Spleen (tissue), 11 donors: ENCODE measurements around the gene PPM1B. TPM values are rescaled to one million over a fixed set of nuclear protein-coding genes. Genes with fewer than 3 reads are reported as not detected.

Experiments used
- DNase-seq: peaks from one replicate; pipeline ENCODE4 v3.0.0-alpha.2; 2020
- H3K27ac ChIP-seq, 8 donors: fragments of 200-600 bp; sonication (generic) in 7 of 8; 1 replicate in 4 of 8; 2 replicates in 4 of 8; pipeline versions ENCODE4 v1.5.0 to v1.8.0; 2016 to 2021; ENCODE audit warnings: inconsistent platforms in 4 of 8, mild to moderate bottlenecking in 4 of 8, moderate library complexity in 1 of 8
- H3K27me3 ChIP-seq, 7 donors: fragments of 200-600 bp; sonication (generic) in 6 of 7; replicated peaks in 1 of 7; 1 replicate in 4 of 7; 2 replicates in 3 of 7; pipeline versions ENCODE4 v1.5.0 to v1.8.0; 2016 to 2021; ENCODE audit warnings: inconsistent platforms in 3 of 7, mild to moderate bottlenecking in 1 of 7
- H3K36me3 ChIP-seq, 6 donors: fragments of 200-600 bp; sonication (generic) in 5 of 6; 1 replicate in 4 of 6; 2 replicates in 2 of 6; pipeline versions ENCODE4 v1.5.0 to v1.8.0; 2016 to 2021; ENCODE audit warnings: inconsistent platforms in 2 of 6
- H3K4me1 ChIP-seq, 6 donors: fragments of 200-600 bp; sonication (generic) in 5 of 6; 1 replicate in 3 of 6; 2 replicates in 3 of 6; pipeline versions ENCODE4 v1.5.0 to v1.8.0; 2016 to 2021; ENCODE audit warnings: inconsistent platforms in 3 of 6
- H3K4me3 ChIP-seq, 8 donors: fragments of 200-600 bp; sonication (generic) in 7 of 8; 1 replicate in 4 of 8; 2 replicates in 4 of 8; pipeline versions ENCODE4 v1.5.0 to v1.8.0; 2016 to 2021; ENCODE audit warnings: inconsistent platforms in 4 of 8, mild to moderate bottlenecking in 4 of 8, moderate library complexity in 2 of 8
- H3K9me3 ChIP-seq, 8 donors: fragments of 200-600 bp; sonication (generic) in 7 of 8; 1 replicate in 4 of 8; 2 replicates in 4 of 8; pipeline versions ENCODE4 v1.5.0 to v1.8.0; 2016 to 2021; ENCODE audit warnings: inconsistent platforms in 4 of 8
- CTCF ChIP-seq, 11 experiments: fragments of 200-600 bp in 7 of 11; fragments of 450-650 bp in 4 of 11; sonication (generic) in 4 of 11; IDR thresholded peaks in 8 of 11; conservative IDR thresholded peaks in 3 of 11; 1 replicate in 7 of 11; 2 replicates in 4 of 11; pipeline versions ENCODE4 v1.4.0 to v1.8.0; 2016 to 2021; ENCODE audit warnings: antibody characterized with exemption in 11 of 11, inconsistent platforms in 4 of 11, mild to moderate bottlenecking in 1 of 11
- POLR2A ChIP-seq, 3 donors: fragments of 450-650 bp; IDR thresholded peaks; one replicate each; pipeline ENCODE4 v1.5.1; 2017; ENCODE audit warnings: antibody characterized with exemption in 3 of 3, mild to moderate bottlenecking in 1 of 3
- POLR2AphosphoS5 ChIP-seq, 3 donors: sonication (generic); formaldehyde crosslinking; IDR thresholded peaks; one replicate each; pipeline ENCODE4 v1.5.1; 2017; ENCODE audit warnings: antibody characterized with exemption in 3 of 3
- whole genome bisulfite sequencing, 5 donors: extraction: QIAGEN DNeasy Blood & Tissue Kit in 3 of 5; methylation state at CpG; one replicate each; pipeline versions ENCODE4 v1.1.5 to v1.1.7; 2013 to 2018; 5-methylcytosine and 5-hydroxymethylcytosine counted together
- intact Hi-C: fragments of 100-400 bp; cut with DNase I; formaldehyde crosslinking; loops from one replicate; pipeline ENCODE4 v1.15.0; 2023; ENCODE audit warnings: low total_unique reads
- polyA plus RNA-seq, 3 donors: library from polyadenylated mRNA; stranded (reverse); fragments of 200-250 nt; gene quantifications; one replicate each; pipeline ENCODE4 v1.2.1, GENCODE V29; 2013
- total RNA-seq, 7 donors: library from RNA; depleted of rRNA in 3 of 7; stranded (reverse); fragments of >200 nt in 3 of 7; fragmentation: NEBNext Ultra II Directional in 4 of 7; extraction: Animal tissue kit (Norgen Biotek cat#: 25700) in 4 of 7; gene quantifications; one replicate each; pipeline versions ENCODE4 v1.1.0 to v1.2.1, GENCODE V29; 2016 to 2021
- donor health status: healthy with polysubstance abuse.
- donor health status: DM: no; HTN: no; CAD: no; lungs with moderate emphysema.
- donor health status: DM: no; HTN: no; CAD: no.
- donor health status: Bipolar disorder and iron deficiency.
- donor health status: healthy.
- donor health status: DM: no; HTN: no; CAD: no.
- donor health status: DM: yes; HTN: yes; CAD: no.

The PPM1B gene
- total and polyA plus RNA-seq, 10 donors = 21.9 to 86.3 (median 57.4) TPM

GRCh38 chr2:44189104-44189503 lies 20.4 kb downstream of the PPM1B start:
- Histone ChIP-seq H3K4me3 (no peak overlapping the region), H3K36me3 (no peaks in the 10 kb centered on the region), H3K4me1 (peaks cover 30 to 100% (median 82%) of the 10 kb centered on the region in 6 donors), H3K27ac (peak overlapping the region in 2 of 8 donors; percentile 2 to 41), H3K27me3 (no peaks in the 10 kb centered on the region), H3K9me3 (no peaks in the 10 kb centered on the region)
- 71 to 83% (median 73%) methylated on average over 4 of the region's 4 CpGs for WGBS, 5 donors
- no peak for DNase-seq
- TF ChIP-seq CTCF (IDR thresholded peaks at IDR 0.05 in 8 of 11, conservative IDR thresholded peaks at IDR 0.05 in 3 of 11) (no peak), POLR2AphosphoS5 (IDR thresholded peaks at IDR 0.05) (no peak), POLR2A (IDR thresholded peaks at IDR 0.05) (no peak)
- intact Hi-C loops = no loop called here

GRCh38 chr2:44190526-44190925 lies 21.9 kb downstream of the PPM1B start:
- intact Hi-C loops = no loop called here
- peaks cover 21 to 100% (median 67%) of the 10 kb centered on the region in 6 donors for H3K4me1 ChIP-seq
- H3K27ac ChIP-seq = peak overlapping the region in 2 of 8 donors; percentile 26 to 43
- DNase-seq = no peak
- no peak for TF ChIP-seq CTCF (IDR thresholded peaks at IDR 0.05 in 8 of 11, conservative IDR thresholded peaks at IDR 0.05 in 3 of 11)
- no peak for TF ChIP-seq POLR2A (IDR thresholded peaks at IDR 0.05)
- no peak for TF ChIP-seq POLR2AphosphoS5 (IDR thresholded peaks at IDR 0.05)
- no peaks in the 10 kb centered on the region for H3K27me3 ChIP-seq
- H3K4me3 ChIP-seq = no peak overlapping the region
- H3K9me3 ChIP-seq = no peaks in the 10 kb centered on the region
- H3K36me3 ChIP-seq = peaks cover 0 to 8% (median 0%) of the 10 kb centered on the region in 6 donors
- WGBS, 5 donors = 75 to 80% (median 78%) methylated on average over 3 of the region's 3 CpGs

- Histone ChIP-seq H3K9me3 (no peaks in the 10 kb centered on the region), H3K4me3 (no peak overlapping the region), H3K27ac (peak overlapping the region in 3 of 8 donors; percentile 10 to 43 (median 26)), H3K36me3 (peaks cover 0 to 15% (median 0%) of the 10 kb centered on the region in 6 donors), H3K27me3 (no peaks in the 10 kb centered on the region), H3K4me1 (peaks cover 15 to 94% (median 55%) of the 10 kb centered on the region in 6 donors)
- no peak for DNase-seq
- TF ChIP-seq POLR2AphosphoS5 (IDR thresholded peaks at IDR 0.05) (no peak), CTCF (IDR thresholded peaks at IDR 0.05 in 8 of 11, conservative IDR thresholded peaks at IDR 0.05 in 3 of 11) (no peak), POLR2A (IDR thresholded peaks at IDR 0.05) (no peak)
- intact Hi-C loops = no loop called here
Observed at GRCh38 chr2:44191739-44192138, 23.1 kb downstream of the PPM1B start.

GRCh38 chr2:44192646-44193045 lies 24.0 kb downstream of the PPM1B start:
- Histone ChIP-seq H3K4me3 (no peak overlapping the region), H3K4me1 (peaks cover 13 to 93% (median 47%) of the 10 kb centered on the region in 6 donors), H3K27ac (no peak overlapping the region), H3K9me3 (no peaks in the 10 kb centered on the region), H3K36me3 (peaks cover 0 to 22% (median 0%) of the 10 kb centered on the region in 6 donors), H3K27me3 (no peaks in the 10 kb centered on the region)
- no peak for DNase-seq
- intact Hi-C loops = no loop called here
- 57 to 85% (median 80%) methylated on average over 1 of the region's 1 CpG for WGBS, 5 donors
- no peak for TF ChIP-seq POLR2AphosphoS5 (IDR thresholded peaks at IDR 0.05)
- no peak for TF ChIP-seq POLR2A (IDR thresholded peaks at IDR 0.05)
- no peak for TF ChIP-seq CTCF (IDR thresholded peaks at IDR 0.05 in 8 of 11, conservative IDR thresholded peaks at IDR 0.05 in 3 of 11)
